ENCODE data around the gene FANK1.

The FANK1 gene

DNA sequence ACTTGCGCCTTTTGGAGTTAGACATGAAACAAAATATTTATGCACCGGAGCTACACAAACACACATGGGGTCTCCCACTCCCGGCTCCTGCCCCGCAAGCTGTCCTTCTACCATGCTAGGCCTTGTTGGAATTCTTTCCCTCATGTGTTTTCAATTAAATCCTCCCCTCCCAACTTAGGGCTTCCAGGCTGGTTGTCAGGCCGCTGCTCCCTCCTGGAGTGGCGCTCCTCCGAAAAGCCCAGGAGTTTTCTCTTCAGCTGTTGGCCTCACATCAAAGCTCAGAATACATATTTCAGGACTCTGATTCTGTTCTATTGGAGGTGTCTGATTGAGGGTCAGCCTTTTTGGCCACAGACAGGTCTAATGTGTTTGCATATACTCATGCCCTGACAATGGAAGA, 113.3 kb downstream of the FANK1 start:
- TF ChIP-seq GATA3 (IDR thresholded peaks at IDR 0.05; ENCODE audit: low read depth, low read length) = no peak
- TF ChIP-seq GATA2 (IDR thresholded peaks at IDR 0.05; ENCODE audit: low read depth, low read length) = no peak

- TF ChIP-seq GATA3 (IDR thresholded peaks at IDR 0.05; ENCODE audit: low read depth, low read length) = no peak
- no peak for TF ChIP-seq GATA2 (IDR thresholded peaks at IDR 0.05; ENCODE audit: low read depth, low read length)
Measured at GRCh38 chr10:126011995-126012394, 115.6 kb downstream of the FANK1 start.

- TF ChIP-seq GATA3 (IDR thresholded peaks at IDR 0.05; ENCODE audit: low read depth, low read length) (no peak), GATA2 (IDR thresholded peaks at IDR 0.05; ENCODE audit: low read depth, low read length) (no peak)
Measured at GRCh38 chr10:126012485-126012884, 116.1 kb downstream of the FANK1 start.

- TF ChIP-seq GATA3 (IDR thresholded peaks at IDR 0.05; ENCODE audit: low read depth, low read length) (no peak), GATA2 (IDR thresholded peaks at IDR 0.05; ENCODE audit: low read depth, low read length) (no peak)
Measured at GRCh38 chr10:126013489-126014281, 117.3 kb downstream of the FANK1 start.

DNA sequence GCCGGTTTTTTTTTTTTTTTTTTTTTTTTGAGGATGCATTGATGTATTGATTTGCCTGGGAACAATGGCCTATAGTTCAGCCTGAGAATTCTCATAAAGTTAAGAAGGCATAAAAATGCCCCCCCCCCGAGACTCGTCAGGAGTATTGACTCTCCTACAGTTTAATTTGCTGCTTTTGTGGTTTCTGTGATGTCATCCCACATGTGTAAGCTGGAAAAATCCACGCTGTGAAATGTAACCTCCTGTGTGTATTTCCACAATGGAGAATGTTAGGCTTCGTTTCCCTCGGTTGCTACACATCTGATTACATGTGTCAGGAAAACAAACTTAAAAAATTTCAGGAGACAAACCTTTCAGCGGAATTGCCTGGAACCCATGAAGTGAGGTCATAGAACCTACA, 117.9 kb downstream of the FANK1 start:
- TF ChIP-seq GATA2 (IDR thresholded peaks at IDR 0.05; ENCODE audit: low read depth, low read length) (no peak), GATA3 (IDR thresholded peaks at IDR 0.05; ENCODE audit: low read depth, low read length) (no peak)

DNA sequence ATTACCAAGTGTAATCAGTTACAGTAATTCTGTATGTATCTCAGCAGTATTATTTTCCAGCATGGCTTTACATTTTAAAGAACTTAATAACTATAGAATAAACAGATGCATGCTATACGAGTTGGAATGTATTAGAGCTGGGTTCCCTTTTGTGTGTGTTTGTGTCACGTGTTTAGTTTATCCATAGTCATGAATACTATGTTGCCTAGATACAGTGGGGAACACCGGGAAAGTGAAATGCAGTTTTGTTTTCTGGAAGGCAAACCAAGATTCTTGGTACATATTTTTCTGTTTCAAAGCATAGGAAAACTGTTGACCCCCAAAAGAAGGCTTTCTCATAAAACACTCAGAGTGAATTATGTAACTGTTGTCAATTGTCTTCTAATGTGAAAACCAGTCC, 119.0 kb downstream of the FANK1 start:
- TF ChIP-seq GATA2 (IDR thresholded peaks at IDR 0.05; ENCODE audit: low read depth, low read length) (no peak), GATA3 (IDR thresholded peaks at IDR 0.05; ENCODE audit: low read depth, low read length) (no peak)

DNA sequence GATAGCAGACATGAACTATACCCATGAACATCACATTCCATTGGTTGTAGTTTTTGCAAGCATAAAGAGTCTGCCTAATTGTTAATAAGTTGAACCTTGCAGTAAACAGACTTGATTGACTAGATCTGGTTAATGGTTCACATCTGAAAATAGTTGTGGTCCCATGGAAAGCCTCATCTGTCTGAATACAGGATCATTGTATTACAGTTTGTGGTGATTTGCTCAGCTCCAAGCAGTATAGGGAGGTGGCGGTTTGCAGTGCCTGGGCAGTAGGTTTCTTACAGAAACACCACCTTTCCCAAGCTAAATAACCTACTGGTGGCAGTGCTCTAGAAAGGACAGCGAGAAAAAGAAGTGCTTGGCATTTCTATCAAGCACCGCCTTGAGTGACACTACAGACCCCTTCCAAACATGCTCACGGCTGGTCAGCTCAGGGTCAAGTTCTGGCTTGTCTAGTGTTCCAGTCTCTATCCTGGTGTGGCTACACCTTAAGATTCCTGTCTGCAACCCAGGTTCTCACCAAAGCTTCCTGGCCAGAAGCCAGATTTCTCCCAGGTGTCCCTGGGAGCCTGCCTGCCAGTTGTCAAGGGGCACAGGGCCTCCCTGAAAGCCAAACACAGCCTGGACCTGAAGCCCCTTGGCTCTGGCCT, 119.9 kb downstream of the FANK1 start:
- TF ChIP-seq GATA2 (IDR thresholded peaks at IDR 0.05; ENCODE audit: low read depth, low read length) = no peak
- TF ChIP-seq GATA3 (IDR thresholded peaks at IDR 0.05; ENCODE audit: low read depth, low read length) = no peak

GRCh38 chr10:126016882-126017281, 120.5 kb downstream of the FANK1 start:
- TF ChIP-seq GATA3 (IDR thresholded peaks at IDR 0.05; ENCODE audit: low read depth, low read length) (no peak), GATA2 (IDR thresholded peaks at IDR 0.05; ENCODE audit: low read depth, low read length) (no peak)

DNA sequence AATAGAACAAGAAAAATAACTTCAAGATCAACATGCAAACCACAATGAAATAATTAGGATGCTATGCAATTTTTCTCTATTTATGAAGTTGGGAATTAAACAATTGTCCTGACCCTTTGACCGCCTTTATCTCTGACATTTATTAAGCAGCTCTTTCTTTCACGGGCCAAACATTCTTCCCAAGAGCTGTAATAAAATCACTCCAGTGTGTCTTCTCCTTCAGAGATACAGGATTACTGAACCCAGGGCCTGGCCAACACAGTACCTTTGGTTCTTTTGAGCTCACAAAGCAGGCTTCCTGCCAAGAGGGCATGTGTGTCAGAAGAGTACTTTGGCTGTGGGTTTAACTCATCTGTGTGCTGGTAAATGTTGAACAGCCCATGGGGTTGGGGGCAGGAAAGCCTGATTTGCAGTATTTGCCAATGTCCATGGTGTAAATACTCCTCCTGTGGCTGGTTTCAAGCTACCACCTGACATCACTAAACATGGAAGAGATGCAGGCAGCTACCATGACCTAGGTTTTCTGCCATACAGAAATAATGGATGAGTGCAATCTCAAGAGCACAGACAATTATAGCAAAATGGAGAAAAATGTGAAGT, 121.7 kb downstream of the FANK1 start:
- TF ChIP-seq GATA3 (IDR thresholded peaks at IDR 0.05; ENCODE audit: low read depth, low read length) = no peak
- no peak for TF ChIP-seq GATA2 (IDR thresholded peaks at IDR 0.05; ENCODE audit: low read depth, low read length)

DNA sequence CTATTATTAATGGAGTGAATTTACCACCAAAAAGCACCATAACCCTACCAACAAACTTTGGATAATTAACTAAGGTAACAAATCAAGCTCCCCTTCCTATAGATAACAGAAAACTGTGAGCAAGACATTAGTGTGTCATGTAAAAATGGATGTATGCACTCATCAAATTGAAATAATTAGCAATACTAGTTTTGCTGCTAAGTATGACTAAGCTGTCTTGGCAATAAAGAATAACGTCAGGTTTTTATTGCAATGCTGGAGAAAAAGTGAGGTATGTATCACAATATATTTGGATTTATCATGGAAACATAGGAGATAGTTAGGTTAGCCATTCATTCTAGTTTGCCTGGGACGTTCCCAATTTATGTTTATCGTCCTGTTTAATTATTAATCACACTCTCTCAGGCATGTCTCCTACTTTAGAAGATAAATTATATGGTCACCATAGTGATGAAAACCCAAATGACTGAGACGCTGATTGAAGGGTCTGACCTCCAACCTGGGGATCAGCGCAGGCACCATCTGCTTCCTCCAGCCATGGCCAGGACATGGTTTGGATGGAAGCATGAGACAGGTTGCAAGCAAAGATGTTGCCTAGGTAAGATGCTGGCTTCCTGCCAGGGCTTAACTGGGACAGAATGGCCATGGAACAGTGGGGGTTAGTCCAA, 125.6 kb downstream of the FANK1 start:
- TF ChIP-seq GATA3 (IDR thresholded peaks at IDR 0.05; ENCODE audit: low read depth, low read length) = no peak
- TF ChIP-seq GATA2 (IDR thresholded peaks at IDR 0.05; ENCODE audit: low read depth, low read length) = no peak

GRCh38 chr10:126022841-126023240, 126.5 kb downstream of the FANK1 start:
- no peak for TF ChIP-seq GATA2 (IDR thresholded peaks at IDR 0.05; ENCODE audit: low read depth, low read length)
- no peak for TF ChIP-seq GATA3 (IDR thresholded peaks at IDR 0.05; ENCODE audit: low read depth, low read length)

DNA sequence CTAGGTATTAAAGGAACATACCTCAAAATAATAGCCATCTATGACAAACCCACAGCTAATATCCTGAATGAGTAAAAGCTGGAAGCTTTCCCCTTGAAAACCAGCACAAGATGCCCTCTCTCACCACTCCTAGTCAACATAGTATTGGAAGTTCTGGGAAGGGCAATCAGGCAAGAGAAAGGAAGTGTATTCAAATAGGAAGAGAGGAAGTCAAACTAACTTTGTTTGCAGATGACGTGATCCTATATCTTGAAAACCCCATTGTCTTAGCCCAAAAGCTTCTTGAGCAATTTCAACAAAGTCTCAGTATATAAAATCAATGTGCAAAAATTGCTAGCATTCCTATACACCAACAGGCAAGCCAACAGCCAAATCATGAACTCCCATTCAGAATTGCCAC, 131.3 kb downstream of the FANK1 start:
- TF ChIP-seq GATA2 (IDR thresholded peaks at IDR 0.05; ENCODE audit: low read depth, low read length) = no peak
- TF ChIP-seq GATA3 (IDR thresholded peaks at IDR 0.05; ENCODE audit: low read depth, low read length) = no peak

GRCh38 chr10:126029999-126030398, 133.6 kb downstream of the FANK1 start:
- TF ChIP-seq GATA3 (IDR thresholded peaks at IDR 0.05; ENCODE audit: low read depth, low read length) = no peak

DNA sequence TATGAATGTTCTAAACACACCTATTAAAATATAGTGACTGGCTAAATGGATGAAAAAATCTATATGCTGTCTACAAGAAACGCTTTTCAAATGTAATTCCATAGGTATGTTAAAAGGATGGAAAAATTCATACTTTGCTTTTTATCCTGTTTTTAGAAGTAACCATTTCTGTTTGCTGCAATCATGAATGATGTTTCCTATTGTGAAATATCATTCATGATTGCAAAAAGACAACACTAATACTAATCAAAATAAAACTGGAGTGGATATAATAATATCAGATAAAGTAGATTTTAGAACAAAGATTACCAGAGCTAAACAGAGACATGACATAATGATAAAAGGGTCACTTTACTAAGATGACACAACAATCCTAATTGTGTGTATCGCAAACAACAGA, 138.2 kb downstream of the FANK1 start:
- no peak for TF ChIP-seq GATA2 (IDR thresholded peaks at IDR 0.05; ENCODE audit: low read depth, low read length)
- TF ChIP-seq GATA3 (IDR thresholded peaks at IDR 0.05; ENCODE audit: low read depth, low read length) = no peak

All from SH-SY5Y (cell line).